CD4-positive, alpha-beta T cell treated with Interleukin-4 for 1 hour (primary cell): ENCODE results near the gene CNTN4.

Source experiments
- DNase-seq, 2 donors: peaks; one replicate each; pipeline ENCODE4 v3.0.0-alpha.2; 2020 to 2022

Gene CNTN4

DNA sequence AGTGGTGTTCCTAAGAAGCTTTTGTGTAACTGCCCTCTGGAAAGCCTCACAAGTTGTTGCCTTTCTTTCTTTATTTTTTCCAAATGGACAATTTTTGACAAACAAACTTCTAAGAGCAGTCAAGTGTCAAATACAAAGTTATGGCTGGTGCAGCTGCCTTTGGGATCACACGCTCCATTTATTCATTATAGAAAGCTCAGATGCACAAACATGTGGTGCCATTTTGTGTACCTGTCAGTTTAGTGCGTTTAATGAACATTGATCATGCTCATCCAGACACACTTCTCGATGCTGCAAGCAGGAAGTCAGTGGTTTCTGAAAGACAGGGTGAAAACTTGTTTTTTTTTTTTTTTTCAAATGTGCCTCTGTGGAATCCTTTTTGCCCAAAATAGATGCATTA is 324.5 kb downstream of the CNTN4 start:
- DNase-seq: no peak

DNA sequence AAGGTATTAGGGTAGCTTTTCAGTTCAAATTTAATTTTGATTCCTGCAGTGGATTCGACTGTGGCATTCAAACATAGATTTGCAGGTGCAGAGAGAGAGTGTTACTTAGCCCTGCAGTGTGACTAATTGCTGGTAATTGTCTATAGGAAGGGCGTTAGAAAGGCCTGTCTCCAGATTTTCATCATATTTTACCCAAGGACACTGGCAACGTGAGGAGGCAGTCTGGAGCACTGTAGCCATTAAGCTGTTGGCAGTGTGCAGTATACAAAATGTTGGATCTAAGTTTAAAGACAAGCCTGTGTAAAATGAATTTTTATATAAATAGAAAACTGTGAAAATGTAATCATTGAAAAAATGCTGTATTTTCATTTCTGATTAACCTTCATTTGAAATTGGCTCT is 342.9 kb downstream of the CNTN4 start:
- DNase-seq: no peak

DNA sequence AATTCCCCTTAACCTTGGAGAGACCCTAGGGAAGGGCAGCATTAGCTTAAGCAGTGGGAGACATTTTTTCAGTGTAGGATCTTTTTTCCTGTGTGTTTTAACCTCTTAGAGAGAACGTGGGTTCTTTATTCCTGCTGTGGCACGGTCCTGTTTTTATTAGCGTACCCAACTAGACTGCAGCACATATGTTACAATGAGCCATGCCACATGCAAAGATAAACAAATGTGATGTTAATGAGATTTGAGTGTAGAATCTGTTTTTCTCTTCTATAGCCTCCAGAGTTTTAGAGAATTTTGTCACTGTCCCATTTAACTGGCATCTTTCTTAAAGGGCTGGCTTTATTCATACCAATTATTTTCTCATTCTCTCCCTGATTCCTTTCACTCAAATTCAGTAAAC is 347.5 kb downstream of the CNTN4 start:
- no peak for DNase-seq

DNA sequence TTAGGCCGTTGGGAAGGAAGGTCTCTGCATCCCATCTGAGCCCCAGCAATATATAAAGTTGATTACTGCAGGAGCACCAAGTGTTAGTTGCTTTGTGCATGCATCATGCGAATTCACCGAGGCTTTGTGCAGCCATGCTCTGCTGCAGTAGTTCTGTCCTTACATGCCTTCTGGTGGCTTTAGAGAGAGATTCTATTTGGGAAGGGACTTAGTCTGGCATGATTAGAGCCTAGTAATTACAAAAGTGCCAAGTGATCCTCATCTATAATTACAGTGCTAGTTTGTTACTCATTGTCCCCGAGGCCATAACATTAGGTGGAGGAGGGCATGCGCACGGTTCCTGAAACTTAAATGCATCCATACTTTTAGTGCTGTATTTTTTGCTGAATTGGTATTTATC is 353.6 kb downstream of the CNTN4 start:
- DNase-seq: no peak

DNA sequence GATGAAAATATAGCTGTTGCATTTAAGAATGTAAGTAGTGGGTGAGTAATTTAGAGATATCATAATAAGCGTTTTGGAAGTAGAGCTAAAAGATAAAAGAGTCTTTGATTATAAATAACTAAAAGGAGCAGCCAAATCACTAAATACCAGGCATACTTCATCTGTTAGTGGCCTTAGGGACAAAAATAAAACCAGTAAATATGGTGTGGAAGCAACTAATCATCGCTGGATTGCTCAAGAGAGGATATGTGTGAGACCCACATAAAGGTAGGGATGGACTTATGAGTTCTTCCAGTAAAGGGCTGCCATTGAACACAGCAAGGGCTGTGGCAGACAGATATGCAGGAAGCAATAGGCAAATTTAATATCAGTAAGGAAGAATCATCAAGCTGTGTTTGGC is 356.2 kb downstream of the CNTN4 start:
- DNase-seq: no peak

DNA sequence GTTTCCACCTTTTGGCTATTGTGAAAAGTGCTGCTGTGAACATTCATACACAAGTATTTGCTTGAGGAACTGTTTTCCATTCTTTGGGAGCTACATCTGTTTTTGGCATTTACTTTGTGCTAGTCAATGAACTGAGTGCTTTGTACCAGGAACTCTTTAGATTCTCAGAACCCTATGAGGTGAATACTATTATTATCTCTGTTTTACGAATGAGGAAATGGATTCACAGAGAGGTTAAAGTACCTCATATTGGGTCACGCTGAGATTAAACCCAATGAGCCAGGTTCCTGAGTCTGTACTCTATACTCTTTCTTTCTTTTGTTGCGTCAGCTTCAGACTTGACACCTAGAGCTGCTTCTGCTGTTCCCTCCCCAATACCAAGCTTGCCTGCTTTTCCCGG is 358.1 kb downstream of the CNTN4 start:
- no peak for DNase-seq

DNA sequence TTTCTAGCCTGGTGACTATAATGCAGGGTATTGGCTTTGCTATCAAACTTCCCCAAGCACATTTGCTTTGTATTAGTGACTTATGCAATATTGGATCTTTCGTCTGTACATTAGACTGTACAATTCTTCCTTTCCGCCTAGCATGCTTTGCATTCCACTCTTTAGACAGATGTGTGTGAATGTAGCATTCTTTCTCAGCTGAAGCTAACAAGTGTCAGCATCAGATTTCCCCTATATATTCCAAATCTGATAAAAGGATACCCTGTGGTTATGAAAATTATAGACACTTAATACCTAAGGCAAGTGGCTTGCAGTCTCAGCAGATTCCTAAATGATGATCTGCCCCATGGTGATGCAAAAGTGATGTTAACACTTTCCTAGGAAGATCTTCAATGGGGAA is 360.1 kb downstream of the CNTN4 start:
- no peak for DNase-seq

DNA sequence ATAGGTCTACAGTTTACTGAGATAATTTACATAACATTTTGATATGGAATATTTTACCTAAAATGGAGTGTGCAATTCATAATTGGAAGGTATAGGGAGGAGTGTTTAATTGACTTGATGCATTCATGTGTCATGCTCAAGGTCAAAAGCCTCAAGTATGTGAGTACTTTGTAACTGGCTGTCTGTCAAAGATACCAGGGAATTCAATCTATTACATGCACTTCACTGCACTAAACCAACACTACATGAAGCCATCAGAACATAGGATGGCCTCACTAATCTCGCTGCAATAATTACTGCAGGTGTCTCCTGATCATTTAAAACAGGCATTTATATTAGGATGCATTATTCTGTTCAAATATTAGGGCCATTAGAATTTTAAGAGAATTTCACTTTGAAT is 367.2 kb downstream of the CNTN4 start:
- no peak for DNase-seq

DNA sequence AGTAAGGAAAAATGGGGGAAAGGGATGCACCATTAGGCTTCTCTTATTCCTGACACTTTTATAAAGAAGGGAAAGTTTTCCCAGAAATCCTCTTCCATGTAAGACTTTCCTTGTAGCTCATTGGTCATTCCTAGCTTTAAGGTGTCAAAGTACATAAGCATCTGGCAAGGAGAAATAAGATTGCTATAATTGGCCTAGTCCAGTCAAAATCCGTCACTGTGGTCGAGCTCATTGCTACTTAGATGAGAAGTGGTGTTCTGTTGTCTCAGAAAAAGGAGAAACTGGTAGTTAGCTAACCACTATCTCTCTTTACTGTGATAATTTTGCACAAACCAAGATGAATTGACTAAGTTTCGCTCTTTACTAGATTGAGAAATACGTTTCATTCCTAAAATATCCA is 370.1 kb downstream of the CNTN4 start:
- no peak for DNase-seq

DNA sequence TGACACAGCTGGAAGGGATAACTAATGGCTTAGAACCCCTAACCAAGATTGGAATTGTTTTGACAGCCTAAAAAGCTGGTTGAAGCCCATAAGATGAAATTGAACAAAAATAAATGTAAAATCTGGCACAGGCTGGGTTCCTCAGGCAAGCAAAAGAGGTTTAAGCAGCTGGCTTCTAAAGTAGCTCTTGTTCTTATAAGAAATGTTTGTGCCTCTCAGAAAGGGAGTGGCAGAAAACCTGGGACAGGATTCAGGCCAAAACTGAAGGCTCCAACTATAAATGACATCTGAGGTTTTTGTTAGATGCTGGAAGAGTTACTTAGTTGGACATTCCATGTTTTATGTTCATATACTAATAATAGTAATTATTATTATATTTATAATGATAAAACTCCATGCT is 378.3 kb downstream of the CNTN4 start:
- DNase-seq: no peak

DNA sequence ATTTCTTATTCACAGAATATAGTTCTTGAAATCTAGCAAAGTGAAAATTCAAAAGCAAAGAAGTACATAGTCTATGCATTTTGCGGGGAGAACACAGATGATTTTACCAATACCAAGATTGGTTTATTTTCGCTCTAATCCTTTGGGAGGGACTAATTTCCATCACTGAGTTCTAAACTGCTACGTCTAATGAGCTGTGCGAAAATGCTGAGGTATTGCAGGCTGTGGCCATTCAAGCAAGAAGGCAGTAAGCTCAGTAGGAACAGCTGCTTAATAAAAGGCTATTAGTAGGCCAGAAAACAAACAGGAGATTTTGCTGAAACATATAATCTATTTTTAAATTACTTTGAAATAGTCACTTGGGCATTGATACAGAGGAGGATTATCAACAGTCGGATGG is 379.0 kb downstream of the CNTN4 start:
- DNase-seq: no peak

DNA sequence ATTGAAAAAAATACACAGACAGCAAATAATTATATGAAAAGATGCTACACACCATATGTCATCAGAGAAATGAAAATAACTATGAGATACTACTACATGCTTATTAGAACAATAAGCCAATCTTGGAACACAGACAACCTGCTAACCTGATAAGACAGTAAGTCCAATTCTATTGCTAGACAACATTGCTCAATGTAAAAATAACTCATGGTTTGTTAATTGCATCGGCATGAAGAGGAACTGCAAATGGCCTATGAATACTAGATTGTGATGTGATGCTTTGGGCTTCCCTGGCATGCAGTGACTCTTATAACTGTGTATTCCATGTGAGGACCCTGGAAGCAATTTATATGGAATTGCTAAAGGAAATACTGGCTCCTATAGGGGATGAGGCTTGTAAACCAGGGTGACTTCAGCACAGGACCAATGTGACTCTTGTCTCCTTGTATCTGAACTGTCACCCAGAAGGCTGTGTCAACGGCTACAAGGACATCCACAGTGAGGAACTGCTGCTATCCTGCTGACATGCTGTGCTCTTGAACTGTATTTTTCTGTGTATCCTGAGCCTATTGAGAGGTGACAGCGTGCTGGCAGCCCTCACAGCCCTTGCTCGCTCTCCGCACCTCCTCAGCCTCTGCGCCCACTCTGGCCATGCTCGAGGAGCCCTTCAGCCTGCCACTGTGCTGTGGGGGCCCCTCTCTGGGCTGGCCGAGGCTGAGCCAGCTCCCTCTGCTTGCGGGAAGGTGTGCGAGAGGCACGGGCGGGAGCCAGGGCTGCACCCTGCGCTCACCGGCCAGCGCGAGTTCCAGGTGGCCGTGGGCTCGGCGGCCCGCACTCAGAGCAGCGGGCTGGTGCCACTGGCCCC is 385.7 kb downstream of the CNTN4 start:
- DNase-seq: no peak

DNA sequence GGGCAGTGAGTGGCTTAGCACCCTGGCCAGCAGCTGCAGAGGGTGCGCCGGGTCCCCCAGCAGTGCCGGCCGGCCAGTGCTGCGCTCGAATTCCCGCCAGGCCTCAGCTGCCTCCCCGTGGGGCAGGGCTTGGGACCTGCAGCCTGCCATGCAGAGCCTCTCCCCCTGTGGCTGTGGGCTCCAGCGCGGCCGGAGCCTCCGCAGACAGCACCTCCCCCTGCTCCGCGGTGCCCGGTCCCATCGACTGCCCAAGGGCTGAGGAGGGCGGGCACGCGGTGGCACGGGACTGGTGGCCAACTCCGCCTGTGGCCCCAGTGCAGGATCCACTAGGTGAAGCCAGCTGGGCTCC is 386.3 kb downstream of the CNTN4 start:
- no peak for DNase-seq

DNA sequence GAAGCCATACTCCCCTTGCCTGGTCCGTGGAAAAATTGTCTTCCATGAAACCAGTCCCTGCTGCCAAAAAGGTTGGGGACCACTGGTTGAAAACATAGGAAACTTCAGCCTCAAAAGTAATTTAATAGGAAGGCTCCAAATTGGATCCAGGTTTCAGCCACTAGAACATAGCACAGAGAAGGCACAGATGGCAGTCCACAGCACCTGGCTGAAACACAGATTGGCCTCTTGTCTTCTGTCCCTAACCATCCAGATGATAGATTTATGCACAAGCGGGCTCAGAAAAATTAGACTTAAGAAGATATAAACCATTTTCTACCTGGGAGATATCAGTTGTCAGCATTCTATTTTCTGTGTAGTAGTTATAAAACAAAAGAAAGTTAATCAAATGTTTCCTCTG is 397.1 kb downstream of the CNTN4 start:
- no peak for DNase-seq

DNA sequence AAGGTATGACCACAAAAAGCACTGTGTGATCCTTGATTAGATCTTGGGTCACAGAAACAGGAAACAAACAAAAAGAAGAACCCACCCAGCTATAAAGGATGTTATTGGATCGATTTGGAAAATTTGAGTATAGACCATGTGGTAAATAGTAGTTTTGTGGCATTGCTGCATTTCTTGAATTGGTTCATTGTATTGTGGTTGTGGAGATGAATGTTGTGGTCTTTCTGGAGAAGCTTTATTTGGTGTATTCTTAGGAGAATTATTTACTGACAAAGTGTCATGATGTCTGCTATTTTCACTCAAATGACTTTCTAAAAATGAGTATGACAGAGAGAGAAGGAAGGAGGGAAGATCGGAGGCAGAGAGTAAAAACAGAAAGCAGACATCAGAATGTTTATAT is 406.2 kb downstream of the CNTN4 start:
- no peak for DNase-seq

DNA sequence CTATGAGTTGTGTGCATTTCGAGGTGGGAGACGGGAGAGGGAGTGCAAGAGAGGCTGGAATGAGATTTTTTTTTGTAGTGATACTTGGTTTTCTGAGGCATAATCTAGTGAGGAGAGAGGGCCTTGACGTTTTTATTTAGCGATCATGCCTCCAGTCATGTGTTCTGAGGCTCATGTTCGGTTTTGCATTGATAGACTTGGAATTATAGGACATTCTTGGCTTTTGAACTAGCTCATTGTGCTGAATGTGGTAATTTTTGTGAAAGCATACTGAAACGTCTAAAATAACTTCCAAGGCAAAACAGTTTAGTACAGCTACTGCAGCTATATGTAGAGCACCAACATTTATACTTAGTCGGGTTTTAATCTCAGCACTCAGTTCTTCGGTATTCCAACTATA is 408.1 kb downstream of the CNTN4 start:
- no peak for DNase-seq

DNA sequence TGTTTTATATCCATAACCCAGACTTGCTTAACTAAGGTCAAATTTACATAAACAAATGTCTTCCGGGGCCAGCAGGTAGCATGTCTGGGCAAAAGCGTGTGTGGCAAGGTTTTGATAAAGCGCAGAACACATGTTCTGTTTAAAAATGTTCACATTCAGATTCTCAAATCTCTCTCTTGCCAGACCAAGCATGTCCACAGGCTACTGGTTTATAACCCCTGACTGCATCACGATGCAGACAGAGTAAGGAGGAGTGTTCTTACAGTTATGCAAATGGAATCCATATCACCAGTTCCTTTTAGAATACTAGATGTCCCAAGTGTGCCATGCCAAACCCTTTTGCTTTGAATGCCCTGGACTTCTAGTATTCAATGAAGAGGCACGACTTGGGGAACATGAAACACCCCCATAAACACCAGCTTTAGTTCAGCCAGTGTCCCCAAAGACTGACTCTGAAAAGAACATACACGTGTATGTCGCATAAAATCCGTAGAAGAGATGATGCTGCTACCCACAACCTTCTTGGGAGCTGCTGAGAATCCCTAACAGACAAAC is 412.0 kb downstream of the CNTN4 start:
- no peak for DNase-seq

DNA sequence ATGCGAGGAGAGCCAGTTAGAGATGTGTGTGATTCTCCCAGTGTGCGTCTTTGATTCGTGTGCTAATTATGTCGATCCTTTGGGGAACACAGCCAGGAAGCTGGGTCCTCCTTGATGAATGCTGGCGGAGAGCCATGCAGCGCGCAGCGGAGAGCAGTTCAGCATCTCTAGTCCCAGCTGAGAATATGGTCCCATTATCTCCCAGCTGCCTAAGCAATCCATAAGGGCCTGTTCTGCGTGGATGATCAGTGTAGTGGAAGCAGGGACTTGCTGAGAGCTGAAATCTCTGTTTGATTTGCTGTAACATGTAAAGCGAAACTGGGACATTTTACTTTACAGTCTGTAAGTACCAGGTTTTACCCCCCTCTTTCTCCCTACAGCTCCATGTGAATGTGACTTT is 412.7 kb downstream of the CNTN4 start:
- DNase-seq: no peak

DNA sequence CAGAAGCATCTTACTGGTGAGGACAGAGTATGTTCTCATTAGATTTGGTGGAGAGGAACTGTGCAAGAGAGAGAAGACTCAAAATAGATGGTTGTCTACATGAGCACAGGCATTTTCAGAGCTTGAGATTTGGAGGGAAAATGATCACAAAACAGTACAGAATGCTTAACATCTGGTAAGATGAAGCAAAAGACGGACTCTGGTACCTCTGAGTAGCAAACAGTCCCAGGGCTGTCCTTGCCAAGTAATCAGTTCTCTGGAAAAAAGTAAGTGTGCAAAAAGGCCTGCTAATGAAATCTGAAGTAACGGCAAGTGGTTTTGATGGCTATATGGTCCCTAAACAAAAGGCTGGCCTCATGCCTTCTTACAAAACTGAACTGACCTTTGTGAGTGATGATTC is 414.2 kb downstream of the CNTN4 start:
- DNase-seq: no peak

DNA sequence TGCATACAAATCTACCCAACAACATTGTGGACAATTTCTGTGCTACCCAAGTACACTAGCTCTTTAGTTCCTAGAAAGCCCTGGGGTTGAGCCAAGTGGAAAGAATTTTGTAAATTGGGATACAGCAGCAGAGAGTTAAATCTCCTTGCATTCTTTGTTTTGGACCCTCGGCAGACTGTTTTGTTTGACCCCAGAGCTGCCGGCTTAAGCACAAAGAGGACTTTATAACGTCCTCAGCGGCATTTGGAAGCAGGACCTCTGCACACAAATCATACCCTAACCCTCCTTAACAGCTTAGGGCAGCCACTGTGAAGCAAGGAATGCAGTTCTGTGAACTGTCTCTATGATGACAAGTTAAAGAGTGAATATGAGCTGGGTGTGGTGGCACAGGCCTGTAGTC is 415.3 kb downstream of the CNTN4 start:
- no peak for DNase-seq

DNA sequence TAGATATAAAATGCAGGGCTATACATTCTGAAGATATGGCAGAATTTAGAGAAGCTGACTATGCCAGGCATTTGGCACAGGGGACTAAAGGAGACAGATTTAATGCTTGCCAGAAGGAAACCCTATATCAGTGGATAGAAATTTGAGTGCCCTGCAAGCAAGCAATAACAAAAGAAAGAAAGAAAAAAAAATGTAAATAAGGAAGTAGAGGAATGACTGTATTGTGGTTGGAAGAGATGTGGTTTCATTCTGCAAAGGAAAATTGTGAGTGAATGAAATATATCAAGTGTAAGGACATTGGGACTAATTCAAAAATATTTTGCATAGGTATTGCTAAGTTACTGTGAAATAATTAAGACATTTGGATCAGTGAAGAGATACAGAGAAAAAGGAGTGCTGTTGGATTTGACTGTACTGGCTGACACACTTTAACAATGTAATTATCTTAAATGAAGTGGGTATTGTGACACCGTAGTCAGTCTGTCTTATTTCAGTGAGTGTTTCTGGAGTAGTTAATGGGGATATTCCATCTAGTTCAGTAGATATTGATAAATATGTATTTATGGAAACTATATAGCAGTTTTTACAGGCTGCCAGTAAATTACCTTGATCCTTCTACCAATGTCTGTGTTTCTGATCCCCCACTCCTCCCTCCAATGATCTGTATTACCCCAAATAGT is 418.2 kb downstream of the CNTN4 start:
- no peak for DNase-seq

DNA sequence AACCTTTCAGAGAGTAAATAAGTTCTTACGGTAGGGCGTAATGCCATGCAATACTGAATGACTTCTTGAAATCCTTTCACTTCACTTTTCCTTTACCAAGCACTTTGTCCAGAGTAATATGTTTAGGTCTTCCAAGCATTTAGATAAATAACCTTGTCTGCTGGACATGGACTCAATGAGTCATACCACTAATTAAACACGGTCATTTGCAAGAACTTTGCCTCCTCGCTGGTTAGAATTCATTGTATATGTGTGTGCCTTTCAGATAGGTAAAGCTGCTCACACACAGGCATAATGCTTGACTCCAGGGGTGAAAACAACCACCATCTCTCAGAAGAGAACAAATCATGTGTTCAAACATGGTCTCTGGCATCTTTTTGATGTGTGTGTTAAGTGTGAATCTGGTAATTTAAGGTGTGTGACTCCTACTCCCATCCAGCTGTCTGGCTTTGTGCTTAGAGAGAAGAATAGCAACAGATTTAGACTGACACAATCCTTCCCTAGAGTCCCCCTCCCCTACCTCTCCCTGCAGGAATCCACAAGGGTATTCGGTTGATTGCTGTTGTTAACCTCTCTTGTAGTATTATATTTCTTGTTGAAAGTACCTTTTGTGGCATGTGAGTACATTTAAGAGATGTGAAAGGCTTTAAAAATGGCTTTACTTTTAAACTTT is 419.0 kb downstream of the CNTN4 start:
- DNase-seq: no peak

DNA sequence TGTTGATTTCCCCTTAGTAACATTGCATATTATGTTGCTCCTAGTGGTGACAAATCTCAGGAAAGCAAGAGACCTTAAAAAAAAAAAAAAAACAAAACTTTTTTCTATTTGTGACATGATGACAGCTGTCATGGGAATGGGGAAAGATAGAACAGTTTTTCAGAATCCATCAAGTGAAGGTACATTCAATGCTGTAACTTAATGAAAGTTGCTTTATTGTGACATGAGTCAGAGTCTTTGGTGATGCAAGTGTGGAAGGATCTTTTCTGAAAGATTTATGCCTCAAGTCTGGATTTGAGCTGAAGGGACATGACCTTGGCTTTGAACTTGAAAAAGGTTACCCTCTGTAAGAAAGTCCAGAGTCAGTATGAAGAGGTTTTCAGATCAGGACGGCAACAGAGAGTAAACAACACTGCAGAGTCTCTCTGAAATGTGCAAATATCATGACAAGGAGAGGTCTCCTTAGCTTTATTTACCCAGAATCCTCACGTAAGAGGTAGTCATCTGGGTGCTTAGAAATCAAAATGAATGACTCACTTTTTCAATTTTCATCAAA is 424.7 kb downstream of the CNTN4 start:
- no peak for DNase-seq

DNA sequence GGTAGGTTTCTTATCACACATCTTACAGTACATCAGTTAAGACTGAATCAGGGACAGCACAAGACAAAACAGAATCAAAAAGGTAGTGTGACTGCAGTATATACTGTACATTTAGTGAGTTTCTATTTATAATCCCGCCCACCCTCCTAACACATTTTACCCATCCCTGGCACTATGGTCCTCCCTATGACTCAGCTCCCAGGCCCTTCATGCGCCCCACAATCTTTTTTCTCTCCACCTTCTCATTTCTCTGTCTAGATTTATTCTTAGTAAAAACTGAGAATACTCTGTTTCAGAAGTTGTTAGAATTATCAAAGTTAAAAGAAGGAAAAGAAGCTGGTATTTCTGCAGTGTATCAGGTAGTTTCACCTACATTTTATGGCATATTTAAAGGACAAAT is 427.3 kb downstream of the CNTN4 start:
- no peak for DNase-seq
